ENCODE measurements around the gene KCTD7. TPM values are rescaled to one million over a fixed set of nuclear protein-coding genes. Genes with fewer than 3 reads are reported as not detected.
"Not testable (repeated sequence)": the region's sequence is repeated elsewhere in the genome, so short reads cannot be mapped to it uniquely, and the experiment has no call there.

Gene KCTD7
- total RNA-seq, 1 experiment from 2014 or later = 3.9 TPM

DNA sequence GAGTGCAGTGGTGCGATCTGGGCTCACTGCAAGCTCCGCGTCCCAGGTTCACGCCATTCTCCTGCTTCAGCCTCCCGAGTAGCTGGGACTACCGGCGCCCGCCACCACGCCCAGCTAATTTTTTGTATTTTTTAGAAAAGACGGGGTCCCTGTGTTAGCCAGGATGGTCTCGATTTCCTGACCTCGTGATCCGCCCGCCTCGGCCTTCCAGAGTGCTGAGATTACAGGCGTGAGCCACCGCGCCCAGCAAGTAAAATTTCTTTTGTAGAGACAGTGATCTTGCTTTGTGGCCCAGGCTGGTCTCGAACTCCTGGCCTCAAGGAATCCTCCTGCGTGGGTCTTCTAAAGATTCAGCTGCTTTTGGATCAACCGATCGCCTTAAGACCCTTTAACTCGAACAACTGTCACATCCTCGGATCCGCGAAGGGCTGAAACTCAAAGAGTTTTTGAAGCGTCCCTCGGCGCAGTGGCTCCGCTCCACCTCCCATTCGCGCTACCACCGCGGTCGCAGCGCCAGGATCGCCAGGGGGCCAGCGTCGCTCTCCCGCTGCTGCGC lies 25.1 kb downstream of the KCTD7 start:
- peaks cover 47% of the 10 kb centered on the region for H3K79me2 ChIP-seq (ENCODE audit: insufficient read depth, low read length)
- H3K9ac ChIP-seq (ENCODE audit: low read length) = peak overlapping the region; percentile 93
- RAD21 ChIA-PET (ENCODE audit: low non-redundant PET in 1 of 2, low total read pairs in 2 of 2, uncharacterized antibody in 2 of 2, unreplicated experiment in 2 of 2); H3K36me3 ChIP-seq (ENCODE audit: control insufficient read depth in 1 of 2, insufficient read depth in 2 of 2, low read length in 2 of 2); H4K20me1 ChIP-seq (ENCODE audit: insufficient read depth); H3K27me3 ChIP-seq (ENCODE audit: insufficient read depth, low read length); H3K9me2 ChIP-seq (ENCODE audit: insufficient read depth); DNase-seq (ENCODE audit: low read depth, low spot score); CTCF ChIA-PET; H2AFZ ChIP-seq (ENCODE audit: low read depth, low read length, poor library complexity, severe bottlenecking); H3K9me3 ChIP-seq (ENCODE audit: control insufficient read depth in 1 of 2, insufficient read depth in 1 of 2, low read depth in 1 of 2, low read length in 2 of 2): not testable (repeated sequence)
- TF ChIP-seq CTCF (IDR thresholded peaks at IDR 0.05 in 2 of 3, conservative IDR thresholded peaks at IDR 0.05 in 1 of 3; ENCODE audit: borderline replicate concordance in 1 of 3, insufficient read depth in 1 of 3, low read depth in 2 of 3, low read length in 2 of 3) (0 out of 6 replicates have a peak, but pooled peaks of 1 of the 3 experiments have one; percentile 6), RAD21 (IDR thresholded peaks at IDR 0.05; ENCODE audit: low read depth) (0 out of 2 replicates have a peak, but pooled peaks have one; percentile 19)
- peak; percentile 0; the same call in 1 of the 2 replicates for ATAC-seq
- peak overlapping the region; percentile 68 to 90 for H3K4me3 ChIP-seq (replicated peaks in 1 of 2; ENCODE audit: low read depth in 1 of 2, low read length in 2 of 2)
- intact Hi-C loops (cut with micrococcal nuclease) = loop anchor here (5.0 to 10.0 kb wide), 3 partner anchors 89 to 191 kb away; partner anchors contain the start of gene RABGEF1
- POLR2A ChIA-PET = interaction anchor here (1.0 to 1.9 kb wide), 3 partner anchors 9 to 11 kb away, joined by 3 to 7 read pairs (median 3); no protein-coding TSS in a partner anchor
- H3K4me1 ChIP-seq (ENCODE audit: control insufficient read depth in 1 of 2, insufficient read depth in 2 of 2, low read length in 2 of 2) = peaks cover 8 to 20% of the 10 kb centered on the region in 2 experiments
- peak overlapping the region; percentile 87 for H3K27ac ChIP-seq (ENCODE audit: low read depth, low read length)
- H3K4me2 ChIP-seq (ENCODE audit: low read length) = peak overlapping the region; percentile 96
- BruUV-seq (replicated peaks) = TSS peak; percentile 88

GRCh38 chr7:66654275-66655112 lies 25.8 kb downstream of the KCTD7 start:
- RAD21 ChIA-PET (ENCODE audit: low non-redundant PET in 1 of 2, low total read pairs in 2 of 2, uncharacterized antibody in 2 of 2, unreplicated experiment in 2 of 2) = no interaction called here
- no TSS peak for BruUV-seq (replicated peaks)
- H4K20me1 ChIP-seq (ENCODE audit: insufficient read depth) = no peaks in the 10 kb centered on the region
- H3K4me3 ChIP-seq (replicated peaks in 1 of 2; ENCODE audit: low read depth in 1 of 2, low read length in 2 of 2) = peak overlapping the region; percentile 68 to 90
- DNase-seq (ENCODE audit: low read depth, low spot score) (peak; percentile 92), ATAC-seq (peak; percentile 89)
- POLR2A ChIA-PET = interaction anchor here (1.0 to 1.9 kb wide), 5 partner anchors 9 to 28 kb away, joined by 3 to 7 read pairs (median 3); partner anchors contain the start of gene KCTD7
- H2AFZ ChIP-seq (ENCODE audit: low read depth, low read length, poor library complexity, severe bottlenecking) = no peak overlapping the region
- intact Hi-C loops (cut with micrococcal nuclease) = loop anchor here (5.0 to 10.0 kb wide), 3 partner anchors 88 to 190 kb away; partner anchors contain the start of gene RABGEF1
- peaks cover 8 to 20% of the 10 kb centered on the region in 2 experiments for H3K4me1 ChIP-seq (ENCODE audit: control insufficient read depth in 1 of 2, insufficient read depth in 2 of 2, low read length in 2 of 2)
- no peaks in the 10 kb centered on the region for H3K36me3 ChIP-seq (ENCODE audit: control insufficient read depth in 1 of 2, insufficient read depth in 2 of 2, low read length in 2 of 2)
- H3K79me2 ChIP-seq (ENCODE audit: insufficient read depth, low read length) = peaks cover 52% of the 10 kb centered on the region
- H3K27ac ChIP-seq (ENCODE audit: low read depth, low read length) = peak overlapping the region; percentile 87
- peak overlapping the region; percentile 93 for H3K9ac ChIP-seq (ENCODE audit: low read length)
- no peaks in the 10 kb centered on the region for H3K9me2 ChIP-seq (ENCODE audit: insufficient read depth)
- H3K9me3 ChIP-seq (ENCODE audit: control insufficient read depth in 1 of 2, insufficient read depth in 1 of 2, low read depth in 1 of 2, low read length in 2 of 2) = no peaks in the 10 kb centered on the region
- no peaks in the 10 kb centered on the region for H3K27me3 ChIP-seq (ENCODE audit: insufficient read depth, low read length)
- H3K4me2 ChIP-seq (ENCODE audit: low read length) = peak overlapping the region; percentile 96
- CTCF ChIA-PET = no interaction called here
- TF ChIP-seq RAD21 (IDR thresholded peaks at IDR 0.05; ENCODE audit: low read depth) (no peak; the same call in 1 of the 2 replicates), MAX (IDR thresholded peaks at IDR 0.05) (peak; percentile 97), JUND (IDR thresholded peaks at IDR 0.05) (no peak), SIN3A (IDR thresholded peaks at IDR 0.05; ENCODE audit: low read depth) (peak; percentile 88), REST (IDR thresholded peaks at IDR 0.05; ENCODE audit: low read depth) (no peak), ELF1 (IDR thresholded peaks at IDR 0.05; ENCODE audit: borderline replicate concordance, low read depth) (peak; percentile 91), SP1 (IDR thresholded peaks at IDR 0.05; ENCODE audit: low read depth) (peak; percentile 68), EZH2 (IDR thresholded peaks at IDR 0.05) (no peak)
